ENCODE data around the gene GPR135.

GPR135 gene

DNA sequence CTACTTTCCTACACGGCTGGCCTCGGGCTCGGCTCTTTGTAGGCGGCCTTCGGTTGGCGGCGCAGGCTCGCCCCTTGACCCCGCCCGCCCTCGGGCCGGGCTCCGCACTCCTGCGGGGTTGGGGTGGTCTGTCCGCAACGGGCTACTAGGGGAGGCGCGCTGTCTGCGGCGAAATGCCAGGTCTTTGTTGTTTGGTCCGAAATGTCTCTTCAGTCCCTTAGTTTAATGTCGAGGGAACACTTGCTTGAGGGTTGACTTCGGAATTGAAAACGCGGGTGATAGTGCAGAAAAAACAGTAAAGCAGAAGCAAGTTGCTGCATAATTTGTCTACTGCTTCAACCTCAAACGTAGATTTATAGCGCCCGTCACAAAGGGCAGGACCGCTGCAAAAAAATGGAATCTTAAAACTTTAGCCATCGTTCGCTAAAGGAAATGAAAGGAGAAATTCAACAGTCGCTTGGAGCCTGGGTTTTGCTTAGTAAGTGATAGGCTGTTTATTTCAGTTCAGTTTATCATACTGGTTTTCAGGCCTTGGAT is 19.5 kb upstream of the GPR135 start:
- Histone ChIP-seq H3K4me1 (ENCODE audit: control insufficient read depth, low read depth, low read length) (peaks cover 14% of the 10 kb centered on the region), H3K9me3 (ENCODE audit: control insufficient read depth, low read depth, low read length) (no peaks in the 10 kb centered on the region), H3K4me3 (ENCODE audit: low read length) (peak overlapping the region; percentile 82), H3K27me3 (ENCODE audit: control insufficient read depth, insufficient read depth, low read length) (no peaks in the 10 kb centered on the region), H3K9ac (ENCODE audit: low read length) (peak overlapping the region; percentile 85), H3K27ac (ENCODE audit: low read length) (peak overlapping the region; percentile 76), H3K36me3 (ENCODE audit: control insufficient read depth, low read depth, low read length) (peaks cover 21% of the 10 kb centered on the region)

DNA sequence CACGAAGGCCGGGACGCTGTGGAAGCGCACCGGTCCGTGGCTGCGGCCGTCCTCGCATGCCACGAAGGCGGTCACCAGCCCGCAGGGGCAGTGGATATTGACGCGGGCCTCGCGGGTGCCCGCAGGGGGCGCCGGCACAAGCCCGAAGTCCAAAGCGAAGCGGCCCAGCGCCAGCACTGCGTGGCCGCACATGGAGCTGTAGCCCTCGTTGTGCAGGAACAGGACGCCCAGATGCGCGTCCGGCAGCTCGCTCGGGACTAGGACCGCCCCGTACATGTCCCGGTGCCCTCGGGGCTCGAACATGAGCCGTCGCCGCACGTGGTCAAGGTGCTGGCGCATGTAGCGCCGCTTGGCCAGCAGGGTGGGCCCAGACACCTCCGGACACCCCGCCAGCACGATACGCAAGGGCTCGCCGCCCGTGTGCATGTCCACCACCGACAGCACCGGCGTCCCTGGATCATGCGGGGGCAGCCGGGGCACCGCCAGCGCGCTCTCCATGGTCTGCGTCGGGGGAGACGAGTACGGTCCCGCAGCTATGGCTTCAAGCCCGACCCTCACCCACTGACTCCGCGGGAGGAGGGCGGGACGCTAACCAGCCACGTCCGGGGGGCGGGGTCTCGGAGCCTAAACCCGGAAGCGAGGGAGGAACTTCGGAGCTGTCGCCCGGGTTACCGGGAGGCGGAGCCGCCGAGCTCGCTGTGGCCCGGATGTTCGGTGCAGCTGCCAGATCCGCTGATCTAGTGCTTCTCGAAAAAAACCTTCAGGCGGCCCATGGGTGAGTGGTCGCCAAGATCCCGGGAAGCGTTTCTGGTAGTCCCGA is 18.8 kb upstream of the GPR135 start, which contains the start of the genes JKAMP and L3HYPDH:
TSS of gene JKAMP (plus strand) at position 699 of the 820 bp plus-strand sequence. CDS start at position 772, 73 bp downstream.
TSS of gene L3HYPDH (minus strand) at position 590 of the 820 bp plus-strand sequence. CDS start at position 498, 92 bp downstream.
- Histone ChIP-seq H3K9me3 (ENCODE audit: control insufficient read depth, low read depth, low read length) (no peaks in the 10 kb centered on the region), H3K4me1 (ENCODE audit: control insufficient read depth, low read depth, low read length) (peaks cover 14% of the 10 kb centered on the region), H3K36me3 (ENCODE audit: control insufficient read depth, low read depth, low read length) (peaks cover 18% of the 10 kb centered on the region), H3K4me3 (ENCODE audit: low read length) (peak within 1 kb of the TSS; percentile 82), H3K27me3 (ENCODE audit: control insufficient read depth, insufficient read depth, low read length) (no peaks in the 10 kb centered on the region), H3K9ac (ENCODE audit: low read length) (peak within 1 kb of the TSS; percentile 85), H3K27ac (ENCODE audit: low read length) (peak within 1 kb of the TSS; percentile 76)

DNA sequence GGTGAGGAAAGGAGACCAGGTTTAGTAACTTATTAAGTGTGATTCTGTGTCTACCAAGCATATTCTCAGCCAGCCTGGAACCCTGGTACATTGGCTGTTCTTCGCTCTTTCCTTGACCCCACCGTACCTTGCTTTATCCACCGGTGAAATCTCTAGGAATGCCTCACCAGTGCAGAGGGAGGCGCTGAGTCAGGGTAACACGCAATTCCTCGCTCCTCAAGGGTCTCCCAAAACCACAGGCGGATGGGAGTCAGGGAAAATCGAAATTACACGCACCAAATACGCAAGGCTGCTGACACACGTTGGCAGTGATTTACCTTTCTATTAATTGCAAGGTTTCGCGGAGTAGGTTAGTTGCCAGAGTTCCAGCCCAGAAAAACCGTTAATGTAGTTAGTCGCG is 18.2 kb upstream of the GPR135 start:
- peaks cover 14% of the 10 kb centered on the region for H3K4me1 ChIP-seq (ENCODE audit: control insufficient read depth, low read depth, low read length)
- H3K4me3 ChIP-seq (ENCODE audit: low read length): peak overlapping the region; percentile 82
- no peaks in the 10 kb centered on the region for H3K27me3 ChIP-seq (ENCODE audit: control insufficient read depth, insufficient read depth, low read length)
- H3K9ac ChIP-seq (ENCODE audit: low read length): peak overlapping the region; percentile 85
- H3K27ac ChIP-seq (ENCODE audit: low read length): peak overlapping the region; percentile 57
- H3K9me3 ChIP-seq (ENCODE audit: control insufficient read depth, low read depth, low read length): no peaks in the 10 kb centered on the region
- peaks cover 17% of the 10 kb centered on the region for H3K36me3 ChIP-seq (ENCODE audit: control insufficient read depth, low read depth, low read length)

DNA sequence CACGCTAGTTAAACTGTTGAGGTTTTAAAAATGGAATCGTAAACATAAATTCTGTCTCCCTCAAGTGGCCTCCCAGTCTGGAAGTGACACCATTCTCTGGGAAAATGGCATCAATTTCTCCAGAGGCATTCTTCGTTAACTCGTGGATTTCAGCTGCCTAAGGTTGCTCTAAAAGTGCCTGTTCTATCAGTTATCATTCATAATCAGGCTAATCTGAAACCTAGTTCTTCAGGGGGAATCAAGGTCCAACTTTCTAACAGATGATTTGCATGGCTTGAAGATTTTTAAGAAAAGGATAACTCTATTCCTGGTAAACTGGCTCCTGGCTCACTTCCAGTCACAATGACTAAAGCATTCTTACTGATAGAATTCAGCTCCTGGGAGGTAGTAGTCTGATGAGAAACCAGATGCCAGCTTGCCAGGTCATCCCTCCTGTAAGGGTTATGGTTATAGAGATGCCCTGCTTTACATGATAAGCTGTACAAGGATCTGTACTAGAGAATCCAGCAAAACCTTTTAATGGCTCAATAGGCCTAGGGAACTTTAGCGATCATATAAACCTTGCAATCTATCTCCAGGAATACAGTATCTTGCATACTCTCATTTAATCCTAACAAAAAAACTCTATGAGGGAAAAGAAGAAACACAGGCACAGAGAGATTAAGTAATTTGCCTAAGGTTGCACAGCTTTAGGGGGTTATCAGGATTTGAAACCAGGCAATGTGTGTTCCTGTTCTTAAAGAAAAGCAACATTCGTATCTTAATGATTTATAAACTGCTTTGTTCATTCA is 17.6 kb upstream of the GPR135 start:
- peak overlapping the region; percentile 82 for H3K4me3 ChIP-seq (ENCODE audit: low read length)
- H3K27ac ChIP-seq (ENCODE audit: low read length): no peak overlapping the region
- H3K9ac ChIP-seq (ENCODE audit: low read length): peak overlapping the region; percentile 85

GRCh38 chr14:59481871-59482540 is 16.8 kb upstream of the GPR135 start:
- no peak overlapping the region for H3K9ac ChIP-seq (ENCODE audit: low read length)
- H3K4me1 ChIP-seq (ENCODE audit: control insufficient read depth, low read depth, low read length): peaks cover 14% of the 10 kb centered on the region
- no peak overlapping the region for H3K27ac ChIP-seq (ENCODE audit: low read length)
- no peaks in the 10 kb centered on the region for H3K27me3 ChIP-seq (ENCODE audit: control insufficient read depth, insufficient read depth, low read length)
- peak overlapping the region; percentile 82 for H3K4me3 ChIP-seq (ENCODE audit: low read length)
- no peaks in the 10 kb centered on the region for H3K9me3 ChIP-seq (ENCODE audit: control insufficient read depth, low read depth, low read length)
- peaks cover 8% of the 10 kb centered on the region for H3K36me3 ChIP-seq (ENCODE audit: control insufficient read depth, low read depth, low read length)

More for the DNA sequence above, 17.6 kb upstream of the GPR135 start:
- Histone ChIP-seq H3K9me3 (ENCODE audit: control insufficient read depth, low read depth, low read length) (no peaks in the 10 kb centered on the region), H3K27me3 (ENCODE audit: control insufficient read depth, insufficient read depth, low read length) (no peaks in the 10 kb centered on the region), H3K36me3 (ENCODE audit: control insufficient read depth, low read depth, low read length) (peaks cover 12% of the 10 kb centered on the region), H3K4me1 (ENCODE audit: control insufficient read depth, low read depth, low read length) (peaks cover 14% of the 10 kb centered on the region)

- Histone ChIP-seq H3K27ac (ENCODE audit: low read length) (no peak overlapping the region), H3K4me1 (ENCODE audit: control insufficient read depth, low read depth, low read length) (peaks cover 14% of the 10 kb centered on the region), H3K36me3 (ENCODE audit: control insufficient read depth, low read depth, low read length) (peaks cover 14% of the 10 kb centered on the region), H3K9me3 (ENCODE audit: control insufficient read depth, low read depth, low read length) (no peaks in the 10 kb centered on the region), H3K9ac (ENCODE audit: low read length) (no peak overlapping the region), H3K27me3 (ENCODE audit: control insufficient read depth, insufficient read depth, low read length) (no peaks in the 10 kb centered on the region), H3K4me3 (ENCODE audit: low read length) (no peak overlapping the region)
These were observed 16.2 kb upstream of the GPR135 start for GRCh38 chr14:59481407-59481806.

GRCh38 chr14:59480166-59480565 is 15.0 kb upstream of the GPR135 start:
- H3K4me3 ChIP-seq (ENCODE audit: low read length): no peak overlapping the region
- H3K9me3 ChIP-seq (ENCODE audit: control insufficient read depth, low read depth, low read length): no peaks in the 10 kb centered on the region
- H3K27me3 ChIP-seq (ENCODE audit: control insufficient read depth, insufficient read depth, low read length): no peaks in the 10 kb centered on the region
- H3K4me1 ChIP-seq (ENCODE audit: control insufficient read depth, low read depth, low read length): peaks cover 12% of the 10 kb centered on the region
- H3K9ac ChIP-seq (ENCODE audit: low read length): no peak overlapping the region
- H3K27ac ChIP-seq (ENCODE audit: low read length): no peak overlapping the region
- H3K36me3 ChIP-seq (ENCODE audit: control insufficient read depth, low read depth, low read length): peaks cover 27% of the 10 kb centered on the region

GRCh38 chr14:59478540-59478939 is 13.4 kb upstream of the GPR135 start:
- Histone ChIP-seq H3K36me3 (ENCODE audit: control insufficient read depth, low read depth, low read length) (peaks cover 41% of the 10 kb centered on the region), H3K4me3 (ENCODE audit: low read length) (no peak overlapping the region), H3K9me3 (ENCODE audit: control insufficient read depth, low read depth, low read length) (no peaks in the 10 kb centered on the region), H3K27me3 (ENCODE audit: control insufficient read depth, insufficient read depth, low read length) (no peaks in the 10 kb centered on the region), H3K27ac (ENCODE audit: low read length) (no peak overlapping the region), H3K9ac (ENCODE audit: low read length) (no peak overlapping the region), H3K4me1 (ENCODE audit: control insufficient read depth, low read depth, low read length) (peaks cover 11% of the 10 kb centered on the region)

GRCh38 chr14:59475709-59476108 is 10.5 kb upstream of the GPR135 start:
- H3K9ac ChIP-seq (ENCODE audit: low read length): no peak overlapping the region
- no peaks in the 10 kb centered on the region for H3K4me1 ChIP-seq (ENCODE audit: control insufficient read depth, low read depth, low read length)
- no peaks in the 10 kb centered on the region for H3K9me3 ChIP-seq (ENCODE audit: control insufficient read depth, low read depth, low read length)
- no peak overlapping the region for H3K4me3 ChIP-seq (ENCODE audit: low read length)
- no peaks in the 10 kb centered on the region for H3K27me3 ChIP-seq (ENCODE audit: control insufficient read depth, insufficient read depth, low read length)
- H3K36me3 ChIP-seq (ENCODE audit: control insufficient read depth, low read depth, low read length): peaks cover 54% of the 10 kb centered on the region
- no peak overlapping the region for H3K27ac ChIP-seq (ENCODE audit: low read length)

DNA sequence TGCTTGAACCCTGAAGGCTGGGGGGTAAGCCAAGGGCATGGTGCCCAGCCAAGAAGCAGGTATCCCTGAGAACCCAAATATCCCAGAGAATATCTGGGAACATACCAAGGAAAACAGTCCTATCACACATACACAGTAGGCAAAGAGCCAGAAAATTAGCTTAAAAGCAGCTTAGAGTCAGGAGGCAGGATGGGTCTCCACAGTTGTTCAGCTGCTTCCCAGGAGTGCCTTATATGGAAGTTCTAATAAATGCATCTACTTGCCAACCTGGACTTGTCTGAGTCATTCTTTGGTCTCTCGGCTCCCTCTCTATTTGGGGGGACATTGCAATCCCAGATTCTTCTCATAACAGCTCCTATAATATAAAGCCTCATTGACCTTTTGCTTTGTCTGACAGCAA is 9.0 kb upstream of the GPR135 start:
- no peaks in the 10 kb centered on the region for H3K9me3 ChIP-seq (ENCODE audit: control insufficient read depth, low read depth, low read length)
- H3K27ac ChIP-seq (ENCODE audit: low read length): no peak overlapping the region
- peaks cover 54% of the 10 kb centered on the region for H3K36me3 ChIP-seq (ENCODE audit: control insufficient read depth, low read depth, low read length)
- no peak overlapping the region for H3K4me3 ChIP-seq (ENCODE audit: low read length)
- H3K9ac ChIP-seq (ENCODE audit: low read length): no peak overlapping the region
- H3K27me3 ChIP-seq (ENCODE audit: control insufficient read depth, insufficient read depth, low read length): no peaks in the 10 kb centered on the region
- H3K4me1 ChIP-seq (ENCODE audit: control insufficient read depth, low read depth, low read length): no peaks in the 10 kb centered on the region

Data from iPS-18a (cell line).